AML-193 (cell line): Measurements from ENCODE around the gene IFNGR1.
"Not testable (repeated sequence)": the region's sequence is repeated elsewhere in the genome, so short reads cannot be mapped to it uniquely, and the experiment has no call there.

Experiments used
- DNase-seq, 2 experiments: peaks; one replicate each; lab custom pipeline; 2025; lab: John Stamatoyannopoulos, UW

The IFNGR1 gene

GRCh38 chr6:137236581-137237355 lies 17.6 kb upstream of the IFNGR1 start:
- DNase-seq: no peak

DNA sequence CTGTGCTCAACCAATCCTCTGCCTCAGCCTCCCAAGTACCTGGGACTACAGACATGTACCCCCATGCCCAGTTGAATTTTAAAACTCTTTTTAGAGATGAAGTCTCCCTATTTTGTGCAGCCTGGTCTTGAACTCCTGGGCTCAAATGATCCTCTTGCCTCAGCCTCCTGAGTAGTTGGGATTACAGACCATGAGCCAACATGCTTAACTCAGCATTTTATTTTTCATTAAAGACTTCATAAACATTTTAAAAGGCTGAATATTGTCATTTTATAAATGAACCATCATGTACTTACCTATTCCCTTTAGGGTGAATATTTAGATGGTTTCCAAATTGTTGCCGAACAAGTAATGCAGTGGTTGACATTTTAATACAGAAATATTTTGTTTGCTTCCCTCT lies 16.5 kb upstream of the IFNGR1 start:
- no peak for DNase-seq

DNA sequence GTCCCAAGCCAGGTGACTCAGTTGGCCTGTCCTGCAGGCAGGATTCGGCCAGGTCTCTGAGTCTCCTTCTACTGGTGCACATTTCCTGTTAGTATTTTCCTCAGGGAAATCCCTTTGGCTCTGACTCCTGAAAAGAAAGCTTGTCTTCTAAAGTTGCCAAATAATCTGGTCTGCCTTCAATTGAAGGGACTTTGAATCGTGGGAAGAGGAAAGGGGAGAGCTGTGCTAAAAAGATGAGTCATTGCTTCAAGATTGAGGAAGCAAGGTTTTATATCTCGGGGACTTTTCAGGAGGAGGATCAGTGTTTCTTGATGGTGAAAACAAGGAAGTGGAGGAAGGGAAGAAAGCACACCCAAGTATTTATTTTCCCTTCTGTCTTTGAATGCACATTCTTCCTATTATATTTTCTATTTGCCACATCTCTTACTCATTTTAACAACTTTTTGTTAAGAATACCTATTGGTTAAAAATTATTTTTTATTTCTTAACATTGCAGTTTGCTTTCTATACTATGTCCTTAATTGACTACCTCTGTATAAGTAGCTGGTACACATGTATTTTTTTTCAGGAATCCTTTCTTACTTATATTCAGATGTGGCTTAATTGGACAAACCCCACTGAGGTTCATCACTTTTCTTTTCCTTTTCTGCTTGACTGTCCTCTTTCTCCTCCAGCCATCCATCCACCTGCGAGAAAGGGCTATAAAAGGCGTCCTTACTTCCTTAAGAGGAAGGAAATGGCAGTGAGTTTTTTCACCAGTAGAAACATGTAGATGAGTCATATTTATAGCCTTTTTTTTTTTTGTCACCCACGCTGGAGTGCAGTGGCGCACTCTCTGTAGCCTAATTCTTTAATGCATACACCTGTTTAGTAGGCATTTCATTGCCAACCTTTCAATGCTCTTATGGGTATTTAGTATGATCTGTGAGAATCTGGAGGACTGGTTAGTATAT lies 15.0 kb upstream of the IFNGR1 start:
- DNase-seq: peak; percentile 97 to 98

DNA sequence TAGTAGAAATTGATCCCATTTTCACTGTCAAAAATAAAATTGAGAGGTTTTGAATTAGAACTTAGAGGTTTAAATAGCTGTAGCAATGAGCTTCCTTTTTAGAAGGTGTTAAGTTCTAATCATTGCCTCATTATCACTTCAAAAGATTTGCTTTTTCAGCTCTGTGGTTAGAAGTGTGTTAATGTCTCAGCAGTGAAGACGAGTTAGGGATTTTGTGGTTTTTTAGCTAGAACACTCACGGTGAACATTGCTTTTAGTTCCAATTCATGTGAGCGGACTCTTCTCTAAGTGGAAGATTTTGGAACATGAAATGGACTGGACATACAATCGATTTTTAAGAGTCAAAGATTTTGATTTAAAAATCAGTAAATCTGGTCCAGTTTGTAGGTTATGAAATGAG lies 12.7 kb upstream of the IFNGR1 start:
- no peak for DNase-seq

GRCh38 chr6:137230956-137231555 lies 11.9 kb upstream of the IFNGR1 start:
- DNase-seq: no peak

GRCh38 chr6:137230547-137230946 lies 11.4 kb upstream of the IFNGR1 start:
- peak; percentile 72 to 82 for DNase-seq

GRCh38 chr6:137229075-137229759 lies 10.0 kb upstream of the IFNGR1 start:
- DNase-seq: no peak

DNA sequence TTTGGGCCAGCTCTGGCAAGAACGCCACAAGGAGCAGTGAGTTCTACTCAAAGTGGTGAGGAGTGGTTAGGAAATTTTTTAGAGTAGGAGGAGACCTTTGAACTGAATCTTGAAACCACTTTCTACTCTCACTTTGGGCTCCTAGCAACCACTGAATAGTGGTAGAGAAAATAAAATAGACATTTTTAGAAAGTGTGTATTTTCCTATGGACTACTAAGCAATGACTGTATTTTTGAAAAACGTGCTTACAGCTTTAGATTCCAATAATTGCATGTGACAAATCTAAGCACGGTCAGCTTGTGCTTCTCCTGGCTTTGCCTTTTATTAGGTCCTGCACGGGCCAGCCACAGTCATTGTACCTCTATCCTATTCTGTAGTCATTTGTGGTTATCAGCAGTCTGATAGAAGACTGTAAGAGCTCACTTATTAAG lies 8.7 kb upstream of the IFNGR1 start:
- DNase-seq: no peak

- no peak for DNase-seq
Observed at GRCh38 chr6:137226697-137227096, 7.5 kb upstream of the IFNGR1 start.

GRCh38 chr6:137224799-137225198 lies 5.6 kb upstream of the IFNGR1 start:
- peak; percentile 99 to 100 for DNase-seq

DNA sequence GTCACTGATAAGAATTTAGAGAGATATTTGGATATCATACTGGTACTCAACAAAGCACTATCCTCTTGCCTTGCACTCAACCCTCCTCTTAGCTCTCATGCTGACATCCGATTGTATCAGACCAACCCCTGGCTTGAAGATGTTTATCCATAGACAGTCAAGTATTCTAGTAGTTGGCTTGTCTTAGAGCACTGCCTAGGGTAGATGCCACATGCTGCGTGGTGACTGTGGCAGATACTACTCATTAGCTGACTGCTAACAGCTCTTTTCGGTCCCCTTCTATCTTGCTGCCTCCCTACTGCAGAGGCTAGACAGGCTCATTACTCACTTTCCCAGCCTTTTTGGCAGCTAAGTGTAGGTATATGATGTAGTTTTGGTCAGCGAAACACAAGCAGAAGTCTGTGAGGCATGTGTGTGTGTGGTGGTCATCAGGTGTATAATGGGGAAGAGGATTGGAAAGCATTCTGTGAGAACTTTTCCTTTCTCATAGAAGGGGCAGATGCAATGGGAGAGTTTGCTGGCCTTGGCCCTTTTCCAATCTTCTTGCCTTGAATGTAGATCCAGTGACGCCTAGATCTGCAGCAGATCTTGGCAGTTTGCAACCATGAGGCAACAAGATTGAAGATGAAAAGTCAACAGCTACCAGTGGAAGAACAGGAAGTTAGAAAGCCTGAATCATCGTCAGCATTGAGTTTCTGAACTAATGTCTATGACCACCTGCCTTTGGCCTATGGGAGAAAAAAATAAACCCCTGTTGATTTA lies 4.4 kb upstream of the IFNGR1 start:
- DNase-seq: peak; percentile 99

DNA sequence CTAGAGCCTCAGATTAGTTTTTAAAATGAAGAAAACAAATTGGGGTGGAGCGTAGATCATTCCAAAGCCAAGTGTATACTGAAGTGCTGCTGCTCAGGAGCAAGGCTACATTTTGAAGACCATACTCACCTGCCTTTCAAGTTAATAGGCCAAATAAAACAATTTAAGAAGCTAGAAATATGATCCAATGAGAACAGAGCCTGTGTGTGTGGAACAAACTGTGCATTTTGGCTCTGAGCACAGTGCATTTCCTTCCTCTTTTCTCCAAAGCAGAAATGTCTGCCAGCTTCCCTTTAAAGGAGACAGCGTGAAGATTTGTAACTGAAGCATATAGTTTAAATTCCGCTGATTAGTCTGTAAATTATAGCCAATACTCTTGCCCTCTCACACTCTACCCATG lies 3.2 kb upstream of the IFNGR1 start:
- peak; percentile 94 to 98 for DNase-seq

DNA sequence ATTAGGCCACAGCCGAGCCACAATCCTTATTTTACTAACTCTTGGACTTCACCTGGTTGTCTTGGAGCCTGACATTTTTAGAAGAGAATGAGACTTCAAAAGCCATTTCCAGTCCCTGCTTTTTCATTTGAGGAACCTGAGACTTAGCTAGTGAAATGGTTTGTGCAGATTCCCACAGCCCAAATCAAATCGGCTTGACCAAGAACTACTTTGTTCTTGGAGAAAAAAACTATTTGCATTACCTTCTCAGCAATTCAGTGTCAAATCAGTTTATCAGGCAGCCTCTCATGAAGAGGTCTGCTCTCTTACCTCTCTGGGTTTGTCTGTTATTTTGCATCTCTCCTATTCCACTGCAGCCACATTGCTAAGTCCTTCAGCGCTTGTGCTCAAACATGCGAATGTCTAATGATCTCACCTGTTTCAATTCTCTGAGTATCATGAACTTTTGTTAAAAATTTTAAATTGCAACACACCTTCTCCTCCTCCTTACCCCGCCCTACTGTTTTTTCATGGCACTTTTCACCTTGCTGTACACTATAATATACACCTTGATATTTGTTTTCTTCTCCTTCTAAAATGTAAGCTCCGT lies 573 bp upstream of the IFNGR1 start:
- no peak for DNase-seq

GRCh38 chr6:137218473-137218916 lies 690 bp downstream of the IFNGR1 start:
- DNase-seq: peak; percentile 88 to 91

GRCh38 chr6:137217801-137218472 lies 1.2 kb downstream of the IFNGR1 start:
- DNase-seq: peak; percentile 96 to 98

GRCh38 chr6:137216875-137217553 lies 2.2 kb downstream of the IFNGR1 start:
- peak in 1 of 2 experiments; percentile 17 for DNase-seq

- no peak for DNase-seq
Observed at GRCh38 chr6:137216106-137216505, 3.1 kb downstream of the IFNGR1 start.

GRCh38 chr6:137215630-137216029 lies 3.6 kb downstream of the IFNGR1 start:
- DNase-seq: not testable (repeated sequence)

DNA sequence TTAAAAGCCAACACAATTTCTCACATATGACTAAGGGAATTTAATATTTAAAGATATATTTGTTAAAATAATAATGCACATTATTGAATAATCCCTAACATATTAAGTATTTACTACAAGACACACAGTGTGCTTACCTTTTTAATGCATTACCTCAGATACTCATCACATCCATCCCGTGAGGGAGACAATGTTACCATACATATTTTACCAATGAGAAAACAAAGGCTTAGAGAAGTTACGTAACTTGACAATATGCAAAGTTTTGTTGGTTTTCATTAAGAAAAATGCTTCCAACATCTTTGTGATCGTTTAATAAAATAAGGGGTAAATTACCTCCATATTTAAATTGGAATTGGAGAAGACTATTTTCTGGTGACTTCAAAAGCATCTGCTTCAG lies 4.3 kb downstream of the IFNGR1 start:
- no peak for DNase-seq
